ENCODE measurements around the gene ZP1. TPM values are rescaled to one million over a fixed set of nuclear protein-coding genes. Genes with fewer than 3 reads are reported as not detected.

ZP1 gene
- total RNA-seq, 1 experiment from 2014 or later, result not detected

DNA sequence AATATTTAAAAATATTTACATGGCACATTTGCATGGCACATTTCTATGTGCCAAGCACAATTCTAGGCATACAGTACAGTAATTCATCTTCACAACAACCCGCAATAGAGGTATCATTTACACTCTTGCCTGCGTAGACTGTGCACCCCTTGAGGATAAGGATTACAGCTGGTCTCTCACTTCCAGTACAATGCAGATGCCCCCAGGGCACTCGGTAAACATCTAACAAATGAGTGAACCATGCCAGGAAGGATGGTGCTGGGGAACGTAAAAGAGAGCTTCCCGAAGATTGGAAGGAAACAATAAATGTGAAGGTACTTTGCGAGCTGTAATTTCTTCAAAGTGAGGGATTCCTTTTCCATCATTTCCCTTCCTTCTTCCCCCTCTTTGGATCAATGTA, 37.7 kb downstream of the ZP1 start:
- Histone ChIP-seq H3K36me3 (ENCODE audit: insufficient read depth, low read length, poor library complexity, severe bottlenecking) (peaks cover 36% of the 10 kb centered on the region), H3K4me3 (ENCODE audit: low read depth, low read length, poor library complexity, severe bottlenecking) (peak overlapping the region; percentile 99), H3K9me3 (ENCODE audit: low read depth, low read length, poor library complexity, severe bottlenecking) (no peaks in the 10 kb centered on the region), H3K27me3 (replicated peaks; ENCODE audit: insufficient read depth, low read depth, low read length, poor library complexity) (no peaks in the 10 kb centered on the region), H3K27ac (ENCODE audit: low read depth, low read length, poor library complexity, severe bottlenecking) (peak overlapping the region; percentile 98), H3K4me1 (ENCODE audit: insufficient read depth, low read length, poor library complexity, severe bottlenecking) (peaks cover 14% of the 10 kb centered on the region)
- ChIA-PET POLR2A (ENCODE audit: low non-redundant PET) (no interaction called here), CTCF (no interaction called here)
- no peak for DNase-seq (ENCODE audit: low spot score)
- TSS peak; percentile 53 for BruUV-seq (replicated peaks)
- no peak for TF ChIP-seq EZH2 (IDR thresholded peaks at IDR 0.05; ENCODE audit: borderline replicate concordance, low read depth, low read length, poor library complexity, severe bottlenecking)
- TF ChIP-seq, protein P1, sequence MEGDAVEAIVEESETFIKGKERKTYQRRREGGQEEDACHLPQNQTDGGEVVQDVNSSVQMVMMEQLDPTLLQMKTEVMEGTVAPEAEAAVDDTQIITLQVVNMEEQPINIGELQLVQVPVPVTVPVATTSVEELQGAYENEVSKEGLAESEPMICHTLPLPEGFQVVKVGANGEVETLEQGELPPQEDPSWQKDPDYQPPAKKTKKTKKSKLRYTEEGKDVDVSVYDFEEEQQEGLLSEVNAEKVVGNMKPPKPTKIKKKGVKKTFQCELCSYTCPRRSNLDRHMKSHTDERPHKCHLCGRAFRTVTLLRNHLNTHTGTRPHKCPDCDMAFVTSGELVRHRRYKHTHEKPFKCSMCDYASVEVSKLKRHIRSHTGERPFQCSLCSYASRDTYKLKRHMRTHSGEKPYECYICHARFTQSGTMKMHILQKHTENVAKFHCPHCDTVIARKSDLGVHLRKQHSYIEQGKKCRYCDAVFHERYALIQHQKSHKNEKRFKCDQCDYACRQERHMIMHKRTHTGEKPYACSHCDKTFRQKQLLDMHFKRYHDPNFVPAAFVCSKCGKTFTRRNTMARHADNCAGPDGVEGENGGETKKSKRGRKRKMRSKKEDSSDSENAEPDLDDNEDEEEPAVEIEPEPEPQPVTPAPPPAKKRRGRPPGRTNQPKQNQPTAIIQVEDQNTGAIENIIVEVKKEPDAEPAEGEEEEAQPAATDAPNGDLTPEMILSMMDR (conservative IDR thresholded peaks at IDR 0.05; ENCODE audit: low read depth, low read length), result no peak
- intact Hi-C loops (cut with micrococcal nuclease; ENCODE audit: unreplicated experiment), result loop anchor here (5.0 kb wide), 2 partner anchors 73 to 128 kb away; no protein-coding TSS in a partner anchor

DNA sequence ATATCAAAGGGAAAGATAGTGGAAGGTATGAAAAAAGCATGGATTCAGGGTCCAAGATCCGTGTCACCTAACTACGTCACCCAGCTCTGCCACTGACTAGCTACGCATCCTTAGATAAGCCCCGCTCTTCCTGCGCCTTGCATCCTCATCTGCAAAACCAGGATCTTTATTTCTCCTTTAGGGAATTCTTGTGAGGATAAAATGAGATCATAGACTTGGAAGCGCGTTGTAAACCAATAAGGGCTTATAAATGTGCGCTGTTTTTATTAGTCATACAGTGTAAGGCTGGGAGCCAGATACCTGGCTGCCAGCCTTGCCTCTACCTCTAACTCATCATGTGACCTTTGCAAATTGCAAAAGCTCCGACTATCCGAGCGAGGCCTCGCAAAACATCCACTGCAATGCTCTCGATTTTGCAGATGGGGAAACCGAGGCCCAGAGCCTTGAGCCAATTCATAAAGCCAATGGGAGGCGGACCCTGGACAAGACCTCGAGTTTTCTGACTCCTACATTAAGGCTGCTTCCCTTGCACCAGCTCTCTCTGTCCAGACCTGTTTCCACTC, 38.3 kb downstream of the ZP1 start:
- BruUV-seq (replicated peaks), result no TSS peak
- ChIA-PET CTCF (no interaction called here), POLR2A (ENCODE audit: low non-redundant PET) (no interaction called here)
- intact Hi-C loops (cut with micrococcal nuclease; ENCODE audit: unreplicated experiment), result loop anchor here (5.0 kb wide), 2 partner anchors 73 to 128 kb away; no protein-coding TSS in a partner anchor
- DNase-seq (ENCODE audit: low spot score), result peak; percentile 29
- Histone ChIP-seq H3K36me3 (ENCODE audit: insufficient read depth, low read length, poor library complexity, severe bottlenecking) (peaks cover 31% of the 10 kb centered on the region), H3K27me3 (replicated peaks; ENCODE audit: insufficient read depth, low read depth, low read length, poor library complexity) (no peaks in the 10 kb centered on the region), H3K9me3 (ENCODE audit: low read depth, low read length, poor library complexity, severe bottlenecking) (no peaks in the 10 kb centered on the region), H3K27ac (ENCODE audit: low read depth, low read length, poor library complexity, severe bottlenecking) (peak overlapping the region; percentile 98), H3K4me3 (ENCODE audit: low read depth, low read length, poor library complexity, severe bottlenecking) (peak overlapping the region; percentile 99), H3K4me1 (ENCODE audit: insufficient read depth, low read length, poor library complexity, severe bottlenecking) (peaks cover 14% of the 10 kb centered on the region)
- no peak for TF ChIP-seq EZH2 (IDR thresholded peaks at IDR 0.05; ENCODE audit: borderline replicate concordance, low read depth, low read length, poor library complexity, severe bottlenecking)

DNA sequence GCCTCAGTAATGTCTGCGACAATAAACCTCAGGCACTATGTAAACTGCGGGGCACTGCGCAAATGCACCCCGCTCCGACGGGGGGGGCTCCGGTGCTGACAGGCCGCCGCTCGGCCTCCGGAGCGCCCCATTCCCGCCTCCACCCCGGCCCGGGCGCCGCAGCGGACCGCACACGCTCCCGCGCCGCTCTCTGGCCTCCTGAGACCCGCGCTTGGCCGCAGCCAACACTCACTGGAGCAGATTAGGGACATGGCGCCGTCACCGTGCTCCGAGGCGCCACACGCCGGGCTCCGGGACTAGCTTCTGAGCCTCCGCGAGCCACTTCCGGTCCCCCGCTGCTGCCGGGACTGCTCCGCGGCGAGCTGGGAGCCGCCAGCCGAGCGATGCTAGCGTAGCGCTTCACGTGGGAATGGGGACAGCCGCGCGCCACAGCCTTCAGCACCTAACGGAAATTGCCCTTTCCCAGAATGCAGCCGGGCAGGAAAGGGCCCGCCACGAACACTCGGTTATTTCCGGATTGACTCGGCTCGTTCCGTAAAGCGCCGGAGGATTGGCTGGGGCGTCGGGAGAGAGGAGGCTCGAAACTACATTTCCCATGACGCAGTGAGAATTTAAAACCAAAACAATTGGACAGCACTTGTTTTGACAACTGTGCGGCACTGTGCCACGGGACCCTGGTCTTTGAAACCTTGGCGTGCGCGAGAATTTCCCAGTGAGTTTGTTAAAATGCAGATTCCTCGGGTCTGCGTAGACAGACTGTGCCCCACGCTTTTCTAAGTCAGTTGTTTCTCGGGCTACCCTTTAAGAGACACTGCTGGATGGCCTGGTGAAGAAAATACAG, 39.0 kb downstream of the ZP1 start, which contains the start of gene PRPF19:
Gene PRPF19, minus strand, starts transcription at position 454 of the 841 bp plus-strand sequence. Its CDS starts 203 bp downstream, at position 251.
- intact Hi-C loops (cut with micrococcal nuclease; ENCODE audit: unreplicated experiment), result loop anchor here (5.0 kb wide), 2 partner anchors 74 to 129 kb away; no protein-coding TSS in a partner anchor
- CTCF ChIA-PET, result no interaction called here
- Histone ChIP-seq H3K4me3 (ENCODE audit: low read depth, low read length, poor library complexity, severe bottlenecking) (peak within 1 kb of the TSS; percentile 99), H3K9me3 (ENCODE audit: low read depth, low read length, poor library complexity, severe bottlenecking) (no peaks in the 10 kb centered on the region), H3K27me3 (replicated peaks; ENCODE audit: insufficient read depth, low read depth, low read length, poor library complexity) (no peaks in the 10 kb centered on the region), H3K36me3 (ENCODE audit: insufficient read depth, low read length, poor library complexity, severe bottlenecking) (peaks cover 24% of the 10 kb centered on the region), H3K4me1 (ENCODE audit: insufficient read depth, low read length, poor library complexity, severe bottlenecking) (peaks cover 18% of the 10 kb centered on the region), H3K27ac (ENCODE audit: low read depth, low read length, poor library complexity, severe bottlenecking) (peak within 1 kb of the TSS; percentile 98)
- peak; percentile 100 for DNase-seq (ENCODE audit: low spot score)
- TF ChIP-seq, protein P1 (conservative IDR thresholded peaks at IDR 0.05; ENCODE audit: low read depth, low read length), result no peak
- TF ChIP-seq EZH2 (IDR thresholded peaks at IDR 0.05; ENCODE audit: borderline replicate concordance, low read depth, low read length, poor library complexity, severe bottlenecking), result no peak
- POLR2A ChIA-PET (ENCODE audit: low non-redundant PET), result no interaction called here
- BruUV-seq (replicated peaks), result no TSS peak

Measured in A673 (cell line).